GM18867 (cell line): Measurements from ENCODE around the gene NAA38.

Experiments
- ATAC-seq: cut with Tn5 transposase; IDR thresholded peaks from one replicate; pipeline ENCODE4 v1.9.1; 2021; ENCODE audit warnings: mild to moderate bottlenecking, moderate library complexity; ENCODE audit not compliant: unreplicated experiment

Gene NAA38, protein sequence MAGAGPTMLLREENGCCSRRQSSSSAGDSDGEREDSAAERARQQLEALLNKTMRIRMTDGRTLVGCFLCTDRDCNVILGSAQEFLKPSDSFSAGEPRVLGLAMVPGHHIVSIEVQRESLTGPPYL

DNA sequence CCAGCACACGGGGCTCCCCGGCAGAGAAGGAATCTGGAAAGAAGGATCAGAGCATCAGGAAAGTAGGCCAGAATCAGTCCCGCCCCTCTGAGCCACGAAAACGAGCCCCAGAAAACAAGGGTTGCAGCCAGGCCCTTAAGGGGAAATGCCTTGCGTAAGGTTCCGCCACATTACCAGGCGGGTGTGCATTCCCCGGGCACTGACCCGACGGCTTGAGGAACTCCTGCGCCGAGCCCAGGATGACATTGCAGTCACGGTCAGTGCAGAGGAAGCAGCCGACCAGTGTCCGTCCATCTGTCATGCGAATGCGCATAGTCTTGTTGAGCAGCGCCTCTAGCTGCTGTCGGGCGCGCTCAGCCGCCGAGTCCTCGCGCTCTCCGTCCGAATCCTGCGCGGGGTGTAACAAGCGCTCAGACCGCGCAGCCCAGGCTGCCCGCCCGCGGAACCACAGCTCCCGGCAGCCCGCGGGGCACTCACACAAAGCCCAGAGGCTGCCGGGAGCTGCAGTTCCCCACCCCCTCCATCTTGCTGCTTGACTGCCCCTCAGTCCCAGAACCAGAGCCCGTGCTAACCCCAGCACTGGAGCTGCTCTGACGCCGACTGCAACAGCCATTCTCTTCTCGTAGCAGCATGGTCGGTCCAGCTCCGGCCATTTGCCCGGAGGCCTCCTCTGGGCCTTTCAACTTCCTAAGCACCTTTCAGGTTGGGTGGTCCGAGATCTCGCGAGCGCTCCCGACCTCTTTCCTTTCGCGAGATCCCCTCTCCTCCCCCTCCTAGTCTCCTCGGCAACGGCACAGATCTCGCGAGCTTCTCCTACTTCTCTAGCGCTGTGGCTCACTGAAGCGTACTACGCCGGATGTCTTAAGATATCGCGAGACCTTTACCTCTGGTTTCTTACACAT, at the start of gene NAA38:
Gene NAA38, minus strand, starts transcription at position 749 of the 902 bp plus-strand sequence. Its CDS starts 96 bp downstream, at position 653.
- ATAC-seq: peak; percentile 68

DNA sequence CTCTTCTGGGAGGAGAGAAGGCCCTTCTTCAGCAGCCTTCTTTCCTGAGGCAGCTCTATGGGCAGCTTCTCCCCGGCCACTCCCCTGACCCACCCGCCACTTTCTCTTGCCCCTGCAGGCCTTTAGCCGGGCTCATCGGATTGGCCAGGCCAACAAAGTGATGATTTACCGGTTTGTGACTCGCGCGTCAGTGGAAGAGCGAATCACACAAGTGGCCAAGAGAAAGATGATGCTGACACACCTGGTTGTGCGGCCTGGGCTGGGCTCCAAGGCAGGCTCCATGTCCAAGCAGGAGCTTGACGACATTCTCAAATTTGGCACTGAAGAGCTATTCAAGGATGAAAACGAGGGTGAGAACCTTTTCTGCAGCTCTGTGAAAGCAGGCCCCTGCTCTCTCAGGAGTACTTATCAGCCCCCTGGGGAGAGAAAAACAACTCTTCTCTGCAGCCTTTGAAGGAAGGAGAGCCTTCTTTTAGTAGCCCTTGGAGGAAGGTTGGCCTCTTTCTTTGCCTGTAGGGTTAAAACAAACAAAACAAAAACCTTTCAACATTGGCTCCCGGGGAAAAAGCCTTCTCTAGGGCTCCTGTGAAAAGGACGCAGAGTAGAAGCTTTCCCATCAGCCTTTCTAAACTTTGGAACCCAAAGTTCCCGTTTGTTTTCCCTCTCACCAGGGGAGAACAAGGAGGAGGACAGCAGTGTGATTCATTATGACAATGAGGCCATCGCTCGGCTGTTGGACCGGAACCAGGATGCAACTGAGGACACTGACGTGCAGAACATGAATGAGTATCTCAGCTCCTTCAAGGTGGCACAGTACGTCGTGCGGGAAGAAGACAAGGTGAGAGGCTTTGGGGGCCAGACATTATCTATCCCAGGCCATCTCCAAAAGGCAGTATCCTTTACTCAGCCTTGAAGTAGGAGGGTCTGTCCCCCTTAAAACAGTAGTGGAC, 46.1 kb upstream of the NAA38 start:
- no peak for ATAC-seq

DNA sequence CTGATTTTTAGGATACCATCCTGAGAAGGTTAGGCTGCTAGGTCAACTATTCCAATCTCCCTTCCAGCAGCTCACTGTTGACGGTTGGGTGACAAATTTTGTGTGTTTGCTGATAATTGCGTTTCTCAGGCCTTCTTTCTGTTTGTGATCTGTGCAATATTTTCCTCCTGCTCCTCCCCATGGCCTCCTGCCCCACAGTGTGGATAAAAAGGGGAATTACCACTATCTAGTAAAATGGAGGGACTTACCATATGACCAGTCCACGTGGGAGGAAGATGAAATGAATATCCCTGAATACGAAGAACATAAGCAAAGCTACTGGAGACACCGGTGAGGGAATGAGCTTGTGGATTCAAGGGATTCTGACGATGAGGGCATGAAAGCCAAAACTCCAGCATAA, 40.4 kb upstream of the NAA38 start:
- ATAC-seq: no peak

DNA sequence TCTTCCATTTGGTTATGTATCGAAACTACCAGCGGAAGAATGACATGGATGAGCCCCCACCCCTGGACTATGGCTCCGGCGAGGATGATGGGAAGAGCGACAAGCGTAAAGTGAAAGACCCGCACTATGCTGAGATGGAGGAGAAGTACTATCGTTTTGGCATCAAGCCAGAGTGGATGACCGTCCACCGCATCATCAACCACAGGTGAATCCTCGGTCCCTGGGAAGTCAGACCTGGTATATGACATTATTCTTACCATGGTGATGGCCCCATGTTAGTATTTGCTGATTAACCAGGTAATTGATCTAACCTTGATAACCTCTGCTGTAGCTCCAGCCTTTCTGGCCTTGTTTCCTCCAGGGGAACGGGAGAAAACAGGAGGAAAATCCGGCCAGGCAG, 39.7 kb upstream of the NAA38 start:
- ATAC-seq: no peak

DNA sequence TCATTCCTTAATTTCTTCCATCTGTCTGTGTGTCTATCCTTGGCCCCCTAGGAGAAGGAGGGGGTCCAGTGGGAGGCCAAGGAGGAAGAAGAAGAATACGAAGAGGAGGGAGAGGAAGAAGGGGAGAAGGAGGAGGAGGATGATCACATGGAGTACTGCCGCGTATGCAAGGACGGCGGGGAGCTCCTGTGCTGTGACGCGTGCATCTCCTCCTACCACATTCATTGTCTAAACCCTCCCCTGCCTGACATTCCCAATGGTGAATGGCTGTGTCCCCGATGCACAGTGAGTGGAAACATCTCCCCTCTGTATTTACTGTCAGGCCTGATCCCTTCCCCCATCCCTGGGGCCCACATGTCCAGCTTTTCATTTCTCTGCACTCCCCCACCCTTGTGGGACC, 37.5 kb upstream of the NAA38 start:
- no peak for ATAC-seq

DNA sequence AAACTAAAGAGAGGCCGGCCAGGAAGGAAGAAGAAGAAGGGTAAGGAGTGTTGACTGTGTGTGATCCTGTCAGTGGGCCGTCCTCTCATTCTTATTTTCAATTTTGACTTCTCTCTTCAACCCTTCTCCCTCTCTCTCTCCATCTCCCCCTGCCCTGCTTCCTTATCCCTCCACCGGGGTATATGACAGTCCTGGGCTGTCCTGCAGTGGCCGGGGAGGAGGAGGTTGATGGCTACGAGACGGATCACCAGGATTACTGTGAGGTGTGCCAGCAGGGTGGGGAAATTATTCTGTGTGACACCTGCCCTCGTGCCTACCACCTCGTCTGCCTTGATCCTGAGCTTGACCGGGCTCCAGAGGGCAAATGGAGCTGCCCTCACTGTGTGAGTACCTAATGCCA, 36.9 kb upstream of the NAA38 start:
- no peak for ATAC-seq

DNA sequence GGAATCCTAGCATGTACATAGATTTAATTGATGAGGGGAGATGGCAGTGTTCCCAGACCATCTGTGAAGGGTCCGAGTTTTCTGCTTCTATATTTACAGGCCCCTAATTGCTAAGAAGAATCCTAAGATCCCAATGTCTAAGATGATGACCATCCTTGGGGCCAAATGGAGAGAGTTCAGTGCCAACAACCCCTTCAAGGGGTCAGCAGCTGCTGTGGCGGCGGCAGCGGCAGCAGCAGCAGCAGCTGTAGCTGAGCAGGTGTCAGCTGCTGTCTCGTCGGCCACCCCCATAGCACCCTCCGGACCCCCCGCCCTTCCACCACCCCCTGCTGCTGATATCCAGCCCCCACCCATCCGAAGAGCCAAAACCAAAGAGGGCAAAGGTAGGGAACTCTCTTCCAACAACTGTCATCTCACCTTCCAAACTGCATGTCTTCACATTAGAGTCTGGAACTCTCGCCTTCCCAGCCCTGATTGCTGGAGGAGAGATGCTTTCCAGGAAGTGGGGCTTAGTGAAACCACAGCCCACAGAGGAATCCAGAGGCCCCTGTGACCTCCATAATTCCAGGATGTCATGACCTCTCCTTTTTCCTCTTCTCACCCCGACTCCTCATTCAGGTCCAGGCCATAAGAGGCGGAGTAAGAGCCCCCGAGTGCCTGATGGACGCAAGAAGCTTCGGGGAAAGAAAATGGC, 36.0 kb upstream of the NAA38 start:
- no peak for ATAC-seq

DNA sequence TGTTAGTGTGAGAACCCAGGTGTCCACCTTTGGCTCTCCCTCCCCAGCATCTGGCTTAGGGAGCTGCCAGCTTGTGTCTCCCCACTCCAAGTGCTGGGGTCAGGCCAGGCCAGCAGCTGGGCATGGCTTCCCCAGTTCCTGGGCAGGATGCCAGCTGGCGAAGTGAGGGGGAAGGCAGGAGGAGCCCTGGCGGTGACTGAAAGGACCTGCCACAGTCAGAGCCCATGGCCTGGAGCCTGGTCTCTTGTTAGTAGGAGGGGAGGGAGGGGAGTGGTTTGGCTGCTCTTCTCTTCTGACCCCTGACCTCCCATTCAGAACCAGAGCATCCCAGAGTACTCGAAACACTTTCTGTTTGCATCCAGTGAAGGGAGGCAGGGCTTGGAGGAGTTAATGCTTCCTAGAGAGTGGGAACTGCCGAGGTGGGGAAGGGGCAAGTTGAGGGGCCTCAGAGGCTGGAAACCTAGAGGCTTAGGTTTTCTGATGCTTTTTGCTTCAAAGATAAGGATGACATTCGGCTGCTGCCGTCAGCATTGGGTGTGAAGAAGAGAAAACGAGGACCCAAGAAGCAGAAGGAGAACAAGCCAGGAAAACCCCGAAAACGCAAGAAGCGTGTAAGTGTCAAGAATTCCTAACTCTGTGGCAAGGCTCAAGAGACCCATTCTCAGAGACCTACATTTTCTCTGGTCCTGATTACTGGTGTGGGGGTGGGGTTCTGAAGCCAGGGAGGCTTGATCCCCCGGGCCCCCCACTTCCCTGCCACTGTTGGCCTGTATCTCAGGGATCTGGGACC, 32.0 kb upstream of the NAA38 start:
- ATAC-seq: no peak

DNA sequence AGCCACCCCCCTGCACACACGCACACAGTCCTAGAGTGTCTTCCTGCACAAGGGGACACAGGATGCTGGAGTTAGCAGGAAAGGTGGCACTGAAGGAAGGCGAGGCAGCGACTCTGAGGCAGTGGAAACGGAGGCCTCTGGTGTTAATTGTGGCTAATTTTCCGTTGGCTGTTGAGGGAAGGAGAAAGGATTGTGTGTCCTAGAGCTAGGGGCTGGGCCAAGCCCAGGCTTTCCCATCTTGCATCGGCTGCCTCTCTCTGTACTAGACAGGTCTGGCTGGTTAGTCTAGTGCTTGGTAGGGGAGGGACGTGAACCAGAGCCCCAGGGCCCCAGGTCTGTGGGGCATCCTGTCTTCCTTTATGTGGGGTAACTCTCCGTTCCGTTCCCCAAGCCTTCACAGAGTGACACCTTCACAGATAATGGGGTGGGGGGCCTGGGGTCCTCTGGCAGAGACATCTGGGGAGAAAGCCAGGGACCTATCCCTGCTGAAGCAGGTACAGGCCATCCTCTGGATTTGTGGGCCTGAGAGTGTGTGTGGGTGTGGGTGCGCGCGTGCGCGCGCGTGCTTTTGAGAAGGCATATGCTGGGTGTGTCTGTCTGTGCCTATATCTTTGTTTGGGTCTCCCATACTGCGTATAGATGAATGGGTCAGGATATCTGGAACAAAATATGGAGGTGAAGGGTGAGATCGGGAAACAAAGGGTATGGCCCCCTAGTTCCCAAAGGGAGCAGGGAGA, 31.0 kb upstream of the NAA38 start, which contains the start of gene CHD3:
Gene CHD3, plus strand, starts transcription at position 606 of the 737 bp plus-strand sequence. CDS start 212 bp downstream, outside the sequence.
- no peak for ATAC-seq

DNA sequence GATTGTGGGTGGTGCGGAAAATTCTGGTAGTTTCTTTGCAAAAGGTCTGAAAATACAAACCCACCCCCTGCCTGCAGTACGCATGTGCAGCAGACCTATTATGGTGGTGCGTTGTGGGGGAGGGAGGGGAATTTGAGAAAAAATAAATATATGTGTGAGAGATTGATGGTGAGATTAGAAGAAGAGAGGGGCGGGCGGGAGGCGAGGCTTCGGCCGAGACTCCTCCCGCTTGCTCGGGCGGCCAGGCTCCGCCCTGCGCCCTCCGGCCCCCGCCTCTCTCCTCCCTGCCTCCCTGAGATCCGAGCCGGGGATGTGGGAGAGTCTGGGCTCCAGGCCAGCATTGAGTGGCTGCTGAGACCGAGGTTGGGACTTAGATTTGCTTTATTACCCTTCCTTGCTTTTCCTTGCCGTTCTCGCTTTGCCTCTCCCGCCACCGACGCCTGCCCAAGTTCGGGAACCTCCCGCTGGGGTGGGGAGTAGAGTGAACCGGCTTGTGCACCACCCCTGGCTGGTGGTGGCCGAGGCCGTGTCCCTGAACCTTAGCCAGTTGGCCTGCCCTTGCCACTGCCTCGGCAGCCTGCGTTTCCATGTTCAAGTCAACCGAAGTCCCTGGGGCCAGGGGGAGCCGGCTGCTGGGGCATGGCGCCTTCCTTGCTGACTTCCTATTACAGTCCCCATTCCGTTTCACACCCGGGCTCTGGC, 30.3 kb upstream of the NAA38 start:
- peak; percentile 41 for ATAC-seq

DNA sequence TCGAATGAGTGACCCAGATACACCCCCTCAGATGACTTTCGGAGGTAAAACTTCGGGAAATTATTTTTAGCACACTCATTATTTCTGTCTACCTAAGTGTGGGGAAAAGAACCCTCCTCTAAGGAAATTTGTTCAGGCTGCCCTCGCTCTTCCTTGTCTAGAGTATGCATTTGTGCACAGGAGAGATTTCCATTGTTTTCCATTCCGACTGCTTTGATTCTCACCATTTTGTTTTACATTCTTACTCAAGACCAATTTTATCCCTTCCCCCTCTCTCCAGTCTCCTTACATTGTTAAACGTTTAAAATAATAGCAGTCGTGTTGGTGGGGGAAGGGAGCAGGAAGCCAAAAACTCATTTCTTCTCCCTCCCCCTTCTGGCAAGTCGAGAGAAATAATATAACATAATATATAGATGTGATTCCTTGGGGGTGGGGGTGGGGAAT, 29.7 kb upstream of the NAA38 start:
- no peak for ATAC-seq

DNA sequence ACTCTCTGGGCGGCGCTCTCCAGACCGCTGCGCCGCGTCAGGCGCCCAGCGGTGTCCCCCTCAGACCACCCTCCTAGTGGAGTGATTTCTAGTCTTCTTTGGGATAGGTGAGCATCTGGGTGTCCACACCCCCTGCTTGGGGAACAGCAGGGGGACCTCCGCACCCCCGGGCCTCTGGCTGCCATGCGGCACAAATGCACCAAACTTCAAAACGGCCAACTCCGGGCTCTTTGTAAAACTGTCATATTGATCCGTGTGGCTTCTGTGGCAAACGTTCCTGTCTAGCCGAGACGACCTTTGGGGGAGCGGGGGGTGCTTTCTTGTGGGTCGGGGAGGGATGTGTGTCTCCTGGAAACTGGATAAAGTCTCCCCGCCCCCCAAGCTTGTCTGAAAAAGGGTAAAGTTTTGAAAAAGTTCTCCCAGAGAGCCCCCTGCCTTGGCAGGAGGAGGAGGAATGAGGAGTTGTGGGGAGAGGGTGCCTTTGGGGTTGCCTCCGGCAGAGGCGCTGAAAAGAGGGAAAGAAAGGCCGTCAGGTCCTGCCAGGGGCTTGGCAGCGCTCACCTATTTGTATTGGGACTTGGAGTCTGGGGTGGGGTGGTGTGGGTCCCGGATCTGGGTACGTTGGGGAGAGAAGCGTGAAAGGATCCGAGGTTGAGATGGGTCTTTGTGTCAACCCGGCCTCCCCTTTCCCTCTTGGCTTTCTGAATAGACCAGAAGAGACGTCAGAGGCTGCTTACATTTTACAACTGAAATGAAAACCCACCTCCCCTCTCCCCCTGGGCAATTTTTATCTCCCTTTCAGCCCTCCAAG, 29.1 kb upstream of the NAA38 start:
- ATAC-seq: no peak

DNA sequence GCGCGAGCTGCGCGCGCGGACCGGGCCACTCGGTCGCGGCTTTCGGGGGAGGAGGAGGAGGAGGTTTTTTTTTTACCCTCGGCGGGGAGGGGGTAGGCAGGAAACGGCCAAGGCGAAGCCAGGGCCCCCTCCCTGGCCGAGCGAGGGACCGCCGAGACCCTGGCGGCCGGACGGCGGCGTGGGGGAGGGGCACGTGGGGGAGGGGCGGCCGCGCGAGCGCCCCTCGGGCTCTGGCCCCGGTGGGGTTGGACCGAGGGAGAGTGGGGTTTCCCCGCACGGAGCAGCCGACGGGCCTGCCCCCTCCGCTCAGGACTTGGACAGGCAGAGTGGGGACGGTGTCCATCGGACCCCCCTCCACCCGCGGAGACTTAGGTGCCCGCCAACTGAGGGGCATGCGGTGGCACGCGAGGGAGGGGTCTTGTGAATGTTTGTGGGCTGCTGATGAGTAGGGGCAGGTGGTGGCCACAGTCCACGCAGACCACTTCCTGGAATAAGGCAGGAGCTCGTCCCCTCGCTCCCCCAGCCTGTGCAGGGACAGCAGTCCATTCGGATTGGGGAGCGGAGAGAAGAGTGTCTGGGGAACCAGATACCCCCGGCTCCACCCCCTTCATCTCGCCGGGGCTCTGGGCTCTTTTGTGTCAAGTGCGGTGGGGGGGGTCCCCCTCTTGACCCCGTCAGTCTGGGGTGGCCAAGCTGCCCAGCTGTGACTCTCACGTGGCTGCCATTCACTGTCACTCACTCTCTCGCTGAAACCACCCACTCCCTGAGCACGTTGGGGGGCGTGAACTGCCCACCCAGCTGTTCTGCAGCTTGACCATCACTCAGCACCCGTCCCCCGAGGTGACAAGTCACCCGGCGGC, 28.2 kb upstream of the NAA38 start:
- ATAC-seq: no peak

DNA sequence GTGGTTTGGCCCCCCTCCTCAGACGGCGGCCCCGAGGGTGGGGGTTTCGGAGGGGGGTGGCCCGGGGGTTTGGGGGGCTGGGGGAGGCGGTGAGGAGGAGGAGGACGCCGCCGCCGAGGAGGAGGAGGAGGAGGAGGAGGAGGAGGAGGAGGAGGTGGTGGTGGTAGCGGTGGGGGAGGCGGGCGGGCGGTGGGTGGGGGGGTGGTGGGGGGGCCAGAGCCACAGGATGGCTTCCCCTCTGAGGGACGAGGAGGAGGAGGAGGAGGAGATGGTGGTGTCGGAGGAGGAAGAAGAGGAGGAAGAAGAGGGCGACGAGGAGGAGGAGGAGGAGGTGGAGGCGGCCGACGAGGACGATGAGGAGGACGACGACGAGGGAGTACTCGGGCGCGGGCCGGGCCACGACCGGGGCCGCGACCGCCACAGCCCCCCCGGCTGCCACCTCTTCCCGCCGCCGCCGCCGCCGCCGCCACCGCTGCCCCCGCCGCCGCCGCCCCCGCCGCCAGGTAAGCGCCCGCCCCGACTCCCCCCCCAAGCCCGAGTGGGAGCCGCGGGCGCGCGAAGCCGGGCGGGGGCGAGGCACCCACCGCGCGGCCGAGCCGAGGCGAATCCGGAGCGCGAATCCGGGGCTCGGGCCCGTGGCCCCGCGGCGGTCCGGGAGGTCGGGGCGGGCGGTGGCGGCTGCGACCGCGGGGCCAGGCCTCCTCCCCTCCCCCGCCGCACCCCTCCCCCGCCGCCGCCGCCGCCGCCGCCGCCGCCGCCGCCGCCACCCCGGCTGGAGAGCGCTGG, 27.4 kb upstream of the NAA38 start:
- no peak for ATAC-seq

DNA sequence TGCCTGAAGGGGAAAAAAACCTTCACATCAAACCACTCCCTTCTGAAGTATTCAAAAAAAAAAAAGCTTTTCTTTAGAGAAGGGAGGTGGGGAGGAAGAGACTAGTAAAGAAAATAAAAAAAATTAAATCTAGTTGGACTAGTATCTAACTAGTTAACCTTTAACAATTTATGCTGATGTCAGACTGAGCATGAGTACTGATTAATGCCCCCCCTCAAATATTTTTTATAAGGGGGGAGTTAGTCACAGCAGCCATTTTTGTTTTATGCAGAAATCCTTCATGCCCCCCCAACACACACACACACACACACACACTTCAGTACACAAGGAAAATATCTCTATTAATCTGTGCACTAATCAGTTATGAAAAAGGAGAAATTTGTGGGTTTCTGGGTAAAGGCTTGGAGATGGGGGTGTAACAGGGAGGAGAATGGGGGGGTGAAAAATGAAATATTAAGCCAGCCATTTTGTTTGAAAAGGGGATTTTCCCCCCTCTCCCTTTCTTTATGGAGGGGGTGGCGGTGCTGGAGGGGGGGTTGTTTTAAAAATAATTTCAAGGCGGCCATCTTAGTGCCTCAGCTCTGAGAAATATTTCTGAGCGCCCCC, 26.5 kb upstream of the NAA38 start:
- ATAC-seq: no peak

DNA sequence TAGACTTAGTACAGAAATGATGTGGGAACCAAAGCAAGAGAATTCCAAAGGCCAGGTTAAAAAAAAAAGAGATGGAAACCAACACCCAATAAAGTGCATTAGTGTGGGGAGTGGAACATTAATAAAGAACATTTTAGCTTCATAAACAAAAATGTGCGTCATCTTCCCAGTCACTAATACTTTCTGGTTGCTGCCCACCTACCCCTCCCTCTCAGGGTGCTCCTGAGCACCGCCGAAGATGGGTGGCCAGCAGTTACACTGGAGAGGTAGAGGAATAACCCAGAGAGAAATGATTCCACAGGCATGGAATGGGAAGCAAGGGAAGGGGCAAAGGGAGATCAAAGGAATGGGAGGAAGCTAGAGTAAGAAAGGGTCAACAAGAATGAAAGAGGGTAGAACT, 25.3 kb upstream of the NAA38 start:
- ATAC-seq: no peak
